Caco-2 (cell line): ENCODE data around the gene FOXJ1. TPM values are rescaled to one million over a fixed set of nuclear protein-coding genes. Genes with fewer than 3 reads are reported as not detected.

Source experiments
- BruUV-seq: library from RNA; stranded (reverse); fragments of 400-500 nt; replicated peaks from 2 replicates; lab custom pipeline; 2021; lab: Mats Ljungman, UMichigan
- CTCF ChIA-PET: fragments of 300-600 bp; sonication (Branson Sonifier 250); formaldehyde crosslinking; loops from one replicate; lab custom pipeline; 2022; ENCODE audit warnings: antibody characterized with exemption; lab: Charles Lee
- POLR2A ChIA-PET: fragments of 300-600 bp; sonication (Branson Sonifier 250); formaldehyde crosslinking; loops from one replicate; lab custom pipeline; 2022; ENCODE audit warnings: antibody characterized with exemption; lab: Charles Lee
- DNase-seq, 2 experiments: peaks; one replicate each; pipeline versions ENCODE4 v3.0.0 to v3.0.0-alpha.2; 2020 to 2022
- H3K27me3 ChIP-seq: replicated peaks from 2 replicates; pipeline ENCODE4 v1.6.0; 2011; ENCODE audit warnings: low read length; ENCODE audit not compliant: control insufficient read depth, insufficient read depth
- H3K36me3 ChIP-seq: 2 replicates; pipeline ENCODE4 v1.5.1; 2011; ENCODE audit warnings: low read length; ENCODE audit not compliant: control insufficient read depth, insufficient read depth
- H3K4me1 ChIP-seq: fragments of 250-450 bp; sonication (Bioruptor Pico); 2 replicates; pipeline ENCODE4 v1.5.1; 2020; ENCODE audit warnings: mild to moderate bottlenecking
- H3K4me3 ChIP-seq: 2 replicates; pipeline ENCODE4 v1.5.1; 2011; ENCODE audit warnings: low read depth, mild to moderate bottlenecking, control low read depth, low read length
- H3K9me3 ChIP-seq: fragments of 250-450 bp; sonication (Bioruptor Pico); 2 replicates; pipeline ENCODE4 v1.5.1; 2020; ENCODE audit warnings: mild to moderate bottlenecking, moderate library complexity
- H3K27ac Mint-ChIP-seq: one replicate; pipeline ENCODE4 v1.8.0; 2022; ENCODE audit warnings: mixed read lengths; ENCODE audit not compliant: unreplicated experiment
- H3K27me3 Mint-ChIP-seq: one replicate; pipeline ENCODE4 v1.8.0; 2022; ENCODE audit warnings: mixed read lengths; ENCODE audit not compliant: insufficient read depth, unreplicated experiment
- H3K36me3 Mint-ChIP-seq: one replicate; pipeline ENCODE4 v1.8.0; 2022; ENCODE audit warnings: mild to moderate bottlenecking, mixed read lengths; ENCODE audit not compliant: insufficient read depth, unreplicated experiment
- H3K4me1 Mint-ChIP-seq: one replicate; pipeline ENCODE4 v1.8.0; 2022; ENCODE audit warnings: low read depth, mixed read lengths; ENCODE audit not compliant: unreplicated experiment
- H3K4me3 Mint-ChIP-seq: one replicate; pipeline ENCODE4 v1.8.0; 2022; ENCODE audit warnings: mild to moderate bottlenecking, moderate library complexity, mixed read lengths; ENCODE audit not compliant: unreplicated experiment
- H3K9me3 Mint-ChIP-seq: one replicate; pipeline ENCODE4 v1.8.0; 2022; ENCODE audit warnings: mixed read lengths; ENCODE audit not compliant: unreplicated experiment
- intact Hi-C: fragments of 100-400 bp; cut with micrococcal nuclease; formaldehyde crosslinking; loops from one replicate; pipeline ENCODE4 v1.10.0; 2022; ENCODE audit not compliant: unreplicated experiment
- total RNA-seq: library from RNA; stranded (reverse); gene quantifications from 2 replicates; pipeline ENCODE4 v1.2.3, GENCODE V29; 2022
- TF ChIP-seq, protein P1 (sequence below), 2 experiments: fragments of 200-600 bp in 1 of 2; IDR thresholded peaks; 1 replicate in 1 of 2; 2 replicates in 1 of 2; pipeline versions ENCODE4 v1.5.1 to v1.8.0; 2011 to 2022; ENCODE audit warnings: antibody characterized with exemption in 1 of 2, control low read depth in 1 of 2, inconsistent platforms in 1 of 2, low read depth in 1 of 2, low read length in 1 of 2, mild to moderate bottlenecking in 1 of 2, moderate library complexity in 1 of 2; ENCODE audit not compliant: insufficient read depth in 1 of 2, severe bottlenecking in 1 of 2, unreplicated experiment in 1 of 2

Gene FOXJ1
- total RNA-seq, 1 experiment from 2014 or later, result 10.7 TPM

GRCh38 chr17:76150712-76151622, 9.9 kb upstream of the FOXJ1 start:
- H3K4me1 ChIP-seq, result no peaks in the 10 kb centered on the region
- no TSS peak for BruUV-seq

GRCh38 chr17:76149214-76149613, 8.2 kb upstream of the FOXJ1 start:
- POLR2A ChIA-PET, result no interaction called here
- TF ChIP-seq, protein P1, sequence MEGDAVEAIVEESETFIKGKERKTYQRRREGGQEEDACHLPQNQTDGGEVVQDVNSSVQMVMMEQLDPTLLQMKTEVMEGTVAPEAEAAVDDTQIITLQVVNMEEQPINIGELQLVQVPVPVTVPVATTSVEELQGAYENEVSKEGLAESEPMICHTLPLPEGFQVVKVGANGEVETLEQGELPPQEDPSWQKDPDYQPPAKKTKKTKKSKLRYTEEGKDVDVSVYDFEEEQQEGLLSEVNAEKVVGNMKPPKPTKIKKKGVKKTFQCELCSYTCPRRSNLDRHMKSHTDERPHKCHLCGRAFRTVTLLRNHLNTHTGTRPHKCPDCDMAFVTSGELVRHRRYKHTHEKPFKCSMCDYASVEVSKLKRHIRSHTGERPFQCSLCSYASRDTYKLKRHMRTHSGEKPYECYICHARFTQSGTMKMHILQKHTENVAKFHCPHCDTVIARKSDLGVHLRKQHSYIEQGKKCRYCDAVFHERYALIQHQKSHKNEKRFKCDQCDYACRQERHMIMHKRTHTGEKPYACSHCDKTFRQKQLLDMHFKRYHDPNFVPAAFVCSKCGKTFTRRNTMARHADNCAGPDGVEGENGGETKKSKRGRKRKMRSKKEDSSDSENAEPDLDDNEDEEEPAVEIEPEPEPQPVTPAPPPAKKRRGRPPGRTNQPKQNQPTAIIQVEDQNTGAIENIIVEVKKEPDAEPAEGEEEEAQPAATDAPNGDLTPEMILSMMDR (IDR thresholded peaks at IDR 0.05; ENCODE audit: insufficient read depth in 1 of 2, low read depth in 1 of 2, low read length in 1 of 2, severe bottlenecking in 1 of 2, unreplicated experiment in 1 of 2), result no peak
- Mint-ChIP-seq H3K36me3 (peaks cover 10% of the 10 kb centered on the region), H3K9me3 (no peaks in the 10 kb centered on the region), H3K27me3 (no peaks in the 10 kb centered on the region), H3K27ac (no peak overlapping the region), H3K4me3 (no peak overlapping the region), H3K4me1 (no peaks in the 10 kb centered on the region)
- CTCF ChIA-PET, result interaction anchor here (0.6 to 1.0 kb wide), 4 partner anchors 17 to 131 kb away, joined by 3 read pairs; no protein-coding TSS in a partner anchor
- BruUV-seq, result no TSS peak
- H3K4me1 ChIP-seq, result no peaks in the 10 kb centered on the region
- intact Hi-C loops, result no loop called here
- no peaks in the 10 kb centered on the region for H3K27me3 ChIP-seq
- no peaks in the 10 kb centered on the region for H3K9me3 ChIP-seq
- no peak for DNase-seq
- H3K36me3 ChIP-seq, result no peaks in the 10 kb centered on the region; the same call in 1 of the 2 replicates
- no peak overlapping the region for H3K4me3 ChIP-seq

More at GRCh38 chr17:76150712-76151622, 9.9 kb upstream of the FOXJ1 start:
- no peak for DNase-seq
- H3K9me3 ChIP-seq, result no peaks in the 10 kb centered on the region
- H3K27me3 Mint-ChIP-seq, result no peaks in the 10 kb centered on the region
- H3K27me3 ChIP-seq, result no peaks in the 10 kb centered on the region
- no peaks in the 10 kb centered on the region for H3K9me3 Mint-ChIP-seq
- TF ChIP-seq, protein P1 (IDR thresholded peaks at IDR 0.05; ENCODE audit: insufficient read depth in 1 of 2, low read depth in 1 of 2, low read length in 1 of 2, severe bottlenecking in 1 of 2, unreplicated experiment in 1 of 2), result no peak
- H3K36me3 ChIP-seq, result no peaks in the 10 kb centered on the region; the same call in none of the 2 replicates
- H3K27ac Mint-ChIP-seq, result no peak overlapping the region
- H3K4me3 Mint-ChIP-seq, result no peak overlapping the region
- ChIA-PET CTCF (interaction anchor here (0.6 to 1.3 kb wide), 4 partner anchors 16 to 148 kb away, joined by 3 to 5 read pairs (median 3); no protein-coding TSS in a partner anchor), POLR2A (no interaction called here)
- no peak overlapping the region for H3K4me3 ChIP-seq
- no peaks in the 10 kb centered on the region for H3K4me1 Mint-ChIP-seq
- peaks cover 6% of the 10 kb centered on the region for H3K36me3 Mint-ChIP-seq
- intact Hi-C loops, result no loop called here

DNA sequence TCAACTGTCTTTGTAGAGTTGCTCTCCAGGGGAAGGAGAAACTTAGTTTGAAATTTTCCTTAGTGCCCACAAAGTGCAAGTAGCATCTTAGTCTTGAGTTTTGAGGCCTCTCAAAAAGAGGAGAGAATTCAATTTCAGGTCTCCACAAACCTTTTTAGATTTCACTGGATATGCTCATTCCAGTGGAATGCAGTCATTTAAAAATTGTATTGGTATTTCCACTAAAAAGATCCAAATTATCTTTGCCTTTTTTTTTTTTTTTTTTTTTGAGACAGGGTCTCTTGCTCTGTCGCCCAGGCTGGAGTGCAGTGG, 6.9 kb upstream of the FOXJ1 start:
- Histone ChIP-seq H3K4me3 (no peak overlapping the region), H3K27me3 (no peaks in the 10 kb centered on the region), H3K9me3 (no peaks in the 10 kb centered on the region), H3K36me3 (no peaks in the 10 kb centered on the region; the same call in 1 of the 2 replicates), H3K4me1 (0 out of 2 replicates have a peak, but pooled peaks cover 3% of the 10 kb centered on the region)
- Mint-ChIP-seq H3K36me3 (peaks cover 10% of the 10 kb centered on the region), H3K4me3 (no peak overlapping the region), H3K27ac (no peak overlapping the region), H3K9me3 (no peaks in the 10 kb centered on the region), H3K27me3 (no peaks in the 10 kb centered on the region), H3K4me1 (peaks cover 6% of the 10 kb centered on the region)
- ChIA-PET POLR2A (no interaction called here), CTCF (interaction anchor here (0.7 kb wide), 4 partner anchors 90 to 360 kb away, joined by 3 to 7 read pairs (median 4); no protein-coding TSS in a partner anchor)
- no TSS peak for BruUV-seq
- no peak for DNase-seq
- intact Hi-C loops, result no loop called here
- TF ChIP-seq, protein P1 (IDR thresholded peaks at IDR 0.05; ENCODE audit: insufficient read depth in 1 of 2, low read depth in 1 of 2, low read length in 1 of 2, severe bottlenecking in 1 of 2, unreplicated experiment in 1 of 2), result no peak
